BJ (cell line): ENCODE data around the gene NIBAN1. TPM values are rescaled to one million over a fixed set of nuclear protein-coding genes. Genes with fewer than 3 reads are reported as not detected.
A peak's percentile ranks its signal among the peaks of the same experiment; 100 is the strongest.

Source experiments
- CTCF ChIA-PET: fragments of 350-600 bp; formaldehyde crosslinking; extraction: SDS; loops from one replicate; lab custom pipeline; 2021; ENCODE audit warnings: antibody characterized with exemption, inconsistent platforms; lab: Yijun Ruan, JAX
- POLR2A ChIA-PET: fragments of 300-600 bp; sonication (Branson Sonifier 250); formaldehyde crosslinking; extraction: SDS; loops from one replicate; lab custom pipeline; 2021; ENCODE audit warnings: antibody characterized with exemption; lab: Charles Lee
- DNase-seq: peaks from one replicate; pipeline ENCODE4 v3.0.0-alpha.2; 2011; ENCODE audit warnings: low read depth
- H3K27me3 ChIP-seq: 2 replicates; pipeline ENCODE4 v1.6.0; 2011; ENCODE audit warnings: low read length; ENCODE audit not compliant: control insufficient read depth, insufficient read depth
- H3K36me3 ChIP-seq: 2 replicates; pipeline ENCODE4 v1.5.1; 2011; ENCODE audit warnings: low read length; ENCODE audit not compliant: control insufficient read depth, insufficient read depth
- H3K4me3 ChIP-seq: 2 replicates; pipeline ENCODE4 v1.5.1; 2011; ENCODE audit warnings: low read depth, mild to moderate bottlenecking, control low read depth, low read length
- polyA plus RNA-seq: library from polyadenylated mRNA; depleted of rRNA; stranded (reverse); fragments of >200 nt; gene quantifications from 2 replicates; pipeline ENCODE4 v1.2.3, GENCODE V29; 2011
- TF ChIP-seq, protein P1 (sequence below): IDR thresholded peaks from 2 replicates; pipeline ENCODE4 v1.5.1; 2011; ENCODE audit warnings: low read depth, mild to moderate bottlenecking, control low read depth, inconsistent platforms, low read length, moderate library complexity; ENCODE audit not compliant: insufficient read depth

The NIBAN1 gene
- polyA plus RNA-seq, 1 experiment = 28.2 TPM

DNA sequence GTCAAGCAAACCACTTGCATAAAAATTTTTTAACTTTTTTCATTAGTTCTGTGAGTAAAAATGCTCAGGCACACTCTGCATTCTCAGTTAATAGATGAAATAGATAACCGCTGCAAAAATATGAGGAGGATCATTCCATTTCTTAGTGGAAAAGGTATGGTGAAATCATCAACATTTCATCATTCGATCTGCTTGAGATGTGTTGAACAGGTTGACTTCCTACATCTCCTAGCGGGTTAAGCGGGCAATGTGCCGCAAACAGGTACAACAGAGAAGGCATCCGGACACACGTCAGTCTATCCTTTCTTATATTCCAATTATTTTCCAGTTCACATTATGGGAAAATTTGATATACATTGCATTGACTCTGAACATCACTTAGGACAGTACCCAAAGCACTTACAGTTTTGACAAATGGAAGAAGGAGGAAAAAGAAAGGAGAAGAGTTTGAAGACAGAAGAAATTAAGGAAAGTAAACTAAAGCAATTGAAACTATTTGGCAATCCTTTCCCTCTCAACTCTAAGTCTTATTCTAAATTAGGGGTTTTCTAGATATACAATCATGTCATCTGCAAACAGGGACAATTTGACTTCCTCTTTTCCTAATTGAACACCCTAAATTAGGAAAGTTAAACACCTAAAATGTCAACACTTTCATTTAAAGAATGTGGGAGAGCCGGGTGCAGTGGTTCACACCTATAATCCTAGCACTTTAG is 33.5 kb downstream of the NIBAN1 start:
- Histone ChIP-seq H3K4me3 (no peak overlapping the region), H3K27me3 (no peaks in the 10 kb centered on the region), H3K36me3 (peaks cover 1% of the 10 kb centered on the region; the same call in 1 of the 2 replicates)
- TF ChIP-seq, protein P1, sequence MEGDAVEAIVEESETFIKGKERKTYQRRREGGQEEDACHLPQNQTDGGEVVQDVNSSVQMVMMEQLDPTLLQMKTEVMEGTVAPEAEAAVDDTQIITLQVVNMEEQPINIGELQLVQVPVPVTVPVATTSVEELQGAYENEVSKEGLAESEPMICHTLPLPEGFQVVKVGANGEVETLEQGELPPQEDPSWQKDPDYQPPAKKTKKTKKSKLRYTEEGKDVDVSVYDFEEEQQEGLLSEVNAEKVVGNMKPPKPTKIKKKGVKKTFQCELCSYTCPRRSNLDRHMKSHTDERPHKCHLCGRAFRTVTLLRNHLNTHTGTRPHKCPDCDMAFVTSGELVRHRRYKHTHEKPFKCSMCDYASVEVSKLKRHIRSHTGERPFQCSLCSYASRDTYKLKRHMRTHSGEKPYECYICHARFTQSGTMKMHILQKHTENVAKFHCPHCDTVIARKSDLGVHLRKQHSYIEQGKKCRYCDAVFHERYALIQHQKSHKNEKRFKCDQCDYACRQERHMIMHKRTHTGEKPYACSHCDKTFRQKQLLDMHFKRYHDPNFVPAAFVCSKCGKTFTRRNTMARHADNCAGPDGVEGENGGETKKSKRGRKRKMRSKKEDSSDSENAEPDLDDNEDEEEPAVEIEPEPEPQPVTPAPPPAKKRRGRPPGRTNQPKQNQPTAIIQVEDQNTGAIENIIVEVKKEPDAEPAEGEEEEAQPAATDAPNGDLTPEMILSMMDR = no peak
- POLR2A ChIA-PET = interaction anchor here (0.7 kb wide), 1 partner anchor 23 kb away, joined by 14 read pairs; no protein-coding TSS in a partner anchor
- DNase-seq = no peak
- CTCF ChIA-PET = interaction anchor here (1.2 kb wide), 1 partner anchor 39 kb away, joined by 6 read pairs; no protein-coding TSS in a partner anchor

DNA sequence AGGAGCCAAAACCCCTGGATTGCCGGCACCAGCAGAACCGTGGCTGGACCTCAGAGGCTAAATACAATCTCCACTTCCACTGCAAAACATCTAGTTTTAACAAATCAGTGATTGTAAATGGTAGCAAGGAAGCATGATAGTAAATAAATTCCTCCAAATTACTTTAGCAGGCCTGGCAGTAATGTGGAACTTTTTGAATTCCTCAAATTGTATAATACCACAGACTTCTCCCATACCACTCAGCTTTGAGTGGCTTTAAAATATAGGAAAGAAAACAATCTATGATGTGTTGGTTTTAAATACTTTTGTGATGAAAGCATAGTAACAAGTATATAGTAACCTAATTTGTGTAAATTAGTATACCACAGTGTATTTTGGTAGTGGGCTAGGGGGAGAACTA is 34.1 kb downstream of the NIBAN1 start:
- ChIA-PET CTCF (interaction anchor here (1.2 kb wide), 1 partner anchor 38 kb away, joined by 6 read pairs; no protein-coding TSS in a partner anchor), POLR2A (interaction anchor here (0.6 kb wide), 1 partner anchor 355 kb away, joined by 3 read pairs; no protein-coding TSS in a partner anchor)
- no peak overlapping the region for H3K4me3 ChIP-seq
- peaks cover 1% of the 10 kb centered on the region; the same call in 1 of the 2 replicates for H3K36me3 ChIP-seq
- H3K27me3 ChIP-seq = no peaks in the 10 kb centered on the region
- peak; percentile 26 for DNase-seq
- TF ChIP-seq, protein P1 = no peak

DNA sequence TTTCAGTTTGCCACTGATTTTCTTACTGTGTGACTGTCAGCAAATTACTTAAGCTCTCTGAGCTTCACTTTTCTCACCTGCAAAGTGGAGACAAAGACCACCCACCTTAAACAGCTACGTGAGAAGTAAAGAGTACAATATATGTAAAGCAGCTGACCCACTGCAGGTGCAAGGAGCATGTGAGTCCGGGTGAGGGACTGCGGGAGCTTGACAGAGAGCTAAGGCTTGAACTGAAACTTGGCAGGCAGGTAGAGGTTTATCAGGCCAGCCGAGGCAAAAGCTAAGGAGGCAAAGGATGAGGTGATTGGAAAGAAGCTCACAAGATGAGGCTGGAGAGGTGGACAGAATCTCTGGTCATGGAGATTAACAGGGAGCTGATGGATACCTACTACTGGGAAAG is 36.6 kb downstream of the NIBAN1 start:
- TF ChIP-seq, protein P1 = no peak
- ChIA-PET CTCF (interaction anchor here (1.7 kb wide), 1 partner anchor 31 kb away, joined by 5 read pairs; no protein-coding TSS in a partner anchor), POLR2A (no interaction called here)
- no peak overlapping the region for H3K4me3 ChIP-seq
- no peak for DNase-seq
- peaks cover 1% of the 10 kb centered on the region; the same call in 1 of the 2 replicates for H3K36me3 ChIP-seq
- no peaks in the 10 kb centered on the region for H3K27me3 ChIP-seq

DNA sequence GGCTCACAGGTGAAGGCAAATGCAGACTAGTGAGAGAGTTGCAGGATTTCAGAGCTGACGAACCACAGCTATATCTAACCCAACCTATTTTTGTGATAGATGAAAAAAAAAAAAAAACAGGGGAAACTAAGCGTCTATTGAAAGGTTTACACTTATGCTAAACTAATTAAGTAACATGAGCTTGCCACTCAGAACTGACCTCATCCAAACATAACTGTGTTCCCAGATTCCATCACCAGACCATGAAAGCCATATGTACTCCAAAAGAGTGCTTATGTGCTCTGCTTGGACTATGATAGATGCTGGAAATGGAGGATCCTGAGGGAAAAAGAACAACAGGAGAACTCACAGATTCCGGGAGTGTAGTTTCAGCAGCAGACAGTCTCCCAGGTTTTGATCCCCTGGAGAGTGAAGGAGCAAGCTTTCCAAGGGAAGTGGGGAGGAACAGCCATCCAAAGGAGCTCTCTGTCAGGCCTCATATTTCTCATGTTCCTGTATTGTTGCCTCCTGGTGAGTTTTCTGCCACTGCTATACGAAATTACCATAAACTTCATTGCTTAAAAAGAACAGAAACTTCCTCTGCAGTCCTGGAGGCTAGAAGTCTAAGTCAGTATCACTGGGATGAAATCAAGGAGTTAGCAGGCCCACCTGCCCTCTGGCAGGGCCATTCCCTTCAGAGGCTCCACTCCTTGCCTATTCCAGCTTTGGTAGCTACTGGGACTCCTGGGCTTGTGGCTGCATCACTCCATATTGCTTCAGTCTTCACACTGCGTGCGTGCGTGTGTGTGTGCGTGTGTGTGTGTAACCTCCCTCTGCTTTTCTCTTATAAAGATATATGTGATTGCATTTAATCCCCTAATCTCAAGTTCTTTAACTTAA is 38.1 kb downstream of the NIBAN1 start:
- ChIA-PET POLR2A (interaction anchor here (0.6 kb wide), 2 partner anchors 14 to 46 kb away, joined by 3 to 5 read pairs; no protein-coding TSS in a partner anchor), CTCF (interaction anchor here (1.1 to 1.6 kb wide), 3 partner anchors 23 to 76 kb away, joined by 3 to 4 read pairs (median 4); no protein-coding TSS in a partner anchor)
- no peaks in the 10 kb centered on the region for H3K36me3 ChIP-seq
- DNase-seq = no peak
- TF ChIP-seq, protein P1 = no peak
- H3K4me3 ChIP-seq = no peak overlapping the region
- no peaks in the 10 kb centered on the region for H3K27me3 ChIP-seq

DNA sequence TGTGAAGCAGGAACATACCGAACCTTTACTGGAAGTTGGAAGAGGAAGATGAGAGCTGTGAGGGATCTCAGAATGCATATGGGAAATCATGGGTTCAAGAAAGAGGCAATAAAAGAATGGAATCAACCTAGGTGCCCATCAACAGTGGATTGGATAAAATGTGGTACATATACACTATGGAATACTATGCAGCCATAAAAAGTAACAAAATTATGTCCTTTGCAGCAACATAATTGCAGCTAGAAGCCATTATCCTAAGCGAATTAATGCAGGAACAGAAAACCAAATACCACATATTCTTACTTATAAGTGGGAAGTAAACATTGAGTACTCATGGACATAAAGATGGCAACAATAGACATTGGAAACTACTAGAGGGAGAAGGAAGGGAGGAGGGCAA is 40.4 kb downstream of the NIBAN1 start:
- Histone ChIP-seq H3K36me3 (no peaks in the 10 kb centered on the region), H3K4me3 (no peak overlapping the region), H3K27me3 (no peaks in the 10 kb centered on the region)
- CTCF ChIA-PET = no interaction called here
- POLR2A ChIA-PET = no interaction called here
- TF ChIP-seq, protein P1 = no peak
- DNase-seq = no peak
